OCI-M1 (cell line): Measurements from ENCODE around the gene PFDN2.

Experiments used
- DNase-seq: peaks from one replicate; lab custom pipeline; 2025; lab: John Stamatoyannopoulos, UW

Gene PFDN2

GRCh38 chr1:161051219-161051618 is 66.6 kb downstream of the PFDN2 start:
- no peak for DNase-seq
